HepG2 (cell line): ENCODE results near the gene TCOF1. TPM values are rescaled to one million over a fixed set of nuclear protein-coding genes. Genes with fewer than 3 reads are reported as not detected.

Experiments used
- ATF2 ChIP-seq: sonication (generic); formaldehyde crosslinking; IDR thresholded peaks from 2 replicates; pipeline ENCODE4 v1.4.0; 2020; ENCODE audit warnings: missing genetic modification reagents
- BCLAF1 ChIP-seq: fragments of 450-650 bp; IDR thresholded peaks from 2 replicates; pipeline ENCODE4 v1.6.1; 2017; ENCODE audit warnings: mild to moderate bottlenecking
- CENPT ChIP-seq: sonication (generic); formaldehyde crosslinking; IDR thresholded peaks from 2 replicates; pipeline ENCODE4 v1.8.0; 2022; ENCODE audit warnings: low read depth, mild to moderate bottlenecking, moderate library complexity, missing genetic modification reagents
- DNMT1 ChIP-seq: sonication (generic); formaldehyde crosslinking; IDR thresholded peaks from 2 replicates; pipeline ENCODE4 v1.5.1; 2020; ENCODE audit warnings: mild to moderate bottlenecking, missing genetic modification reagents
- ELF3 ChIP-seq: IDR thresholded peaks from 2 replicates; pipeline ENCODE4 v1.6.1; 2016; ENCODE audit warnings: missing genetic modification reagents, missing compliant biosample characterization
- ETV5 ChIP-seq: IDR thresholded peaks from 2 replicates; pipeline ENCODE4 v1.6.1; 2018; ENCODE audit warnings: missing biosample characterization, missing genetic modification reagents, inconsistent platforms, borderline replicate concordance
- FLYWCH1 ChIP-seq: sonication (generic); formaldehyde crosslinking; IDR thresholded peaks from 2 replicates; pipeline ENCODE4 v1.8.1; 2023; ENCODE audit warnings: mild to moderate bottlenecking, missing genetic modification reagents
- FOXJ3 ChIP-seq: sonication (generic); formaldehyde crosslinking; IDR thresholded peaks from 2 replicates; pipeline ENCODE4 v1.4.0; 2020; ENCODE audit warnings: missing genetic modification reagents, mild to moderate bottlenecking, borderline replicate concordance
- HMG20A ChIP-seq: IDR thresholded peaks from 2 replicates; pipeline ENCODE4 v1.6.1; 2016; ENCODE audit warnings: borderline replicate concordance
- KDM4B ChIP-seq: sonication (generic); formaldehyde crosslinking; IDR thresholded peaks from 2 replicates; pipeline ENCODE4 v1.4.0; 2020; ENCODE audit warnings: missing genetic modification reagents
- MEF2D ChIP-seq: sonication (generic); formaldehyde crosslinking; IDR thresholded peaks from 2 replicates; pipeline ENCODE4 v1.5.1; 2020; ENCODE audit warnings: mild to moderate bottlenecking, missing genetic modification reagents
- MYPOP ChIP-seq: sonication (generic); formaldehyde crosslinking; IDR thresholded peaks from 2 replicates; pipeline ENCODE4 v1.8.1; 2023; ENCODE audit warnings: mild to moderate bottlenecking, moderate library complexity, missing genetic modification reagents
- NCOA1 ChIP-seq: sonication (generic); formaldehyde crosslinking; IDR thresholded peaks from 2 replicates; pipeline ENCODE4 v1.9.0; 2021; ENCODE audit warnings: missing genetic modification reagents
- NFIC ChIP-seq: IDR thresholded peaks from 2 replicates; pipeline ENCODE4 v1.6.1; 2012; ENCODE audit warnings: mild to moderate bottlenecking, low read length, inconsistent platforms
- NR2C2 ChIP-seq: sonication (generic); formaldehyde crosslinking; IDR thresholded peaks from 2 replicates; pipeline ENCODE4 v1.4.0; 2020; ENCODE audit warnings: missing genetic modification reagents, mild to moderate bottlenecking, moderate library complexity, borderline replicate concordance
- RORA ChIP-seq: sonication (generic); formaldehyde crosslinking; IDR thresholded peaks from 2 replicates; pipeline ENCODE4 v1.5.0; 2020; ENCODE audit warnings: mild to moderate bottlenecking, missing genetic modification reagents, moderate library complexity
- ZNF230 ChIP-seq: sonication (generic); formaldehyde crosslinking; IDR thresholded peaks from 2 replicates; pipeline ENCODE4 v1.4.0; 2020; ENCODE audit warnings: mild to moderate bottlenecking, missing genetic modification reagents
- ZNF253 ChIP-seq: sonication (generic); formaldehyde crosslinking; IDR thresholded peaks from 2 replicates; pipeline ENCODE4 v1.8.0; 2022; ENCODE audit warnings: mild to moderate bottlenecking, missing genetic modification reagents, borderline replicate concordance
- ZNF317 ChIP-seq: sonication (generic); formaldehyde crosslinking; IDR thresholded peaks from 2 replicates; pipeline ENCODE4 v1.5.0; 2020; ENCODE audit warnings: mild to moderate bottlenecking, missing genetic modification reagents
- ZNF652 ChIP-seq: IDR thresholded peaks from 2 replicates; pipeline ENCODE4 v1.6.1; 2016; ENCODE audit warnings: low read depth, borderline replicate concordance
- polyA plus RNA-seq, 8 experiments: library from polyadenylated mRNA; depleted of rRNA in 3 of 8; stranded (reverse) in 7 of 8; unstranded in 1 of 8; fragments of >200 nt; fragmentation: Illumina TruSeq in 4 of 8; extraction: Trizol in 4 of 8; gene quantifications; 2 replicates each; pipeline versions ENCODE4 v1.2.1 to v1.2.3, GENCODE V29; 2011 to 2016; ENCODE audit warnings: low read depth in 4 of 8, missing spikeins in 1 of 8, mixed read lengths in 1 of 8; ENCODE audit not compliant: insufficient read depth in 1 of 8
- total RNA-seq, 5 experiments: library from RNA; depleted of rRNA; stranded (reverse); fragments of >200 nt; fragmentation: Illumina TruSeq; extraction: Trizol; gene quantifications; 2 replicates each; pipeline ENCODE4 v1.2.3, GENCODE V29; 2016; ENCODE audit warnings: low read depth in 1 of 5

TCOF1 gene
- total and polyA plus RNA-seq, 2 of the 13 experiments (the other 11 are each of a cell fraction or from before 2014, with no cell fraction given), result 10.1 to 41.6 TPM

- no peak for TF ChIP-seq MYPOP
- TF ChIP-seq ELF3 (CRISPR knock-in tag), result peak; percentile 90
- peak; percentile 54; the same call in 1 of the 2 replicates for TF ChIP-seq ZNF652 (CRISPR knock-in tag)
- TF ChIP-seq RORA, result no peak
- TF ChIP-seq NCOA1 (CRISPR knock-in tag), result 0 out of 2 replicates have a peak, but pooled peaks have one; percentile 77
- peak; percentile 82 for TF ChIP-seq ETV5 (CRISPR knock-in tag)
- no peak for TF ChIP-seq ZNF253 (CRISPR knock-in tag)
- TF ChIP-seq ZNF317 (CRISPR knock-in tag), result peak; percentile 36; the same call in 1 of the 2 replicates
- TF ChIP-seq NFIC, result no peak
- no peak for TF ChIP-seq CENPT
- no peak; the same call in 1 of the 2 replicates for TF ChIP-seq HMG20A (CRISPR knock-in tag)
- peak; percentile 71; the same call in 1 of the 2 replicates for TF ChIP-seq FOXJ3 (CRISPR knock-in tag)
- peak; percentile 76; the same call in 1 of the 2 replicates for TF ChIP-seq KDM4B
- peak; percentile 96 for TF ChIP-seq NR2C2 (CRISPR knock-in tag)
- no peak for TF ChIP-seq BCLAF1
- TF ChIP-seq FLYWCH1 (CRISPR knock-in tag), result no peak
- no peak for TF ChIP-seq MEF2D
- TF ChIP-seq ZNF230 (CRISPR knock-in tag), result 0 out of 2 replicates have a peak, but pooled peaks have one; percentile 65
- TF ChIP-seq ATF2 (CRISPR knock-in tag), result peak; percentile 81; the same call in 1 of the 2 replicates
- TF ChIP-seq DNMT1 (CRISPR knock-in tag), result no peak
These were observed 6.8 kb upstream of the TCOF1 start (continued) for GRCh38 chr5:150350524-150351344.
